Neutrophil (primary cell): ENCODE measurements around the gene AMD1.
"Not testable (repeated sequence)": the region's sequence is repeated elsewhere in the genome, so short reads cannot be mapped to it uniquely, and the experiment has no call there.

Experiments
- H3K27ac ChIP-seq: fragments of 200-600 bp; sonication (generic); 2 replicates; pipeline ENCODE4 v1.5.1; 2016; ENCODE audit warnings: mild to moderate bottlenecking, moderate library complexity
- H3K27me3 ChIP-seq: fragments of 200-600 bp; sonication (generic); 2 replicates; pipeline ENCODE4 v1.6.0; 2016; ENCODE audit warnings: mild to moderate bottlenecking
- H3K36me3 ChIP-seq: fragments of 200-600 bp; sonication (generic); 2 replicates; pipeline ENCODE4 v1.5.1; 2017
- H3K4me1 ChIP-seq, 2 experiments: fragments of 200-600 bp in 1 of 2; sonication (generic) in 1 of 2; 1 replicate in 1 of 2; 2 replicates in 1 of 2; pipeline versions ENCODE4 v1.5.1 to v1.6.1; 2013 to 2016; ENCODE audit warnings: low read depth in 1 of 2, low read length in 1 of 2, mild to moderate bottlenecking in 1 of 2, moderate library complexity in 1 of 2; ENCODE audit not compliant: control insufficient read depth in 1 of 2, insufficient read depth in 1 of 2
- H3K4me3 ChIP-seq, 2 experiments: fragments of 200-600 bp in 1 of 2; sonication (generic) in 1 of 2; 1 replicate in 1 of 2; 2 replicates in 1 of 2; pipeline ENCODE4 v1.5.1; 2013 to 2016; ENCODE audit warnings: low read depth in 1 of 2, low read length in 1 of 2, mild to moderate bottlenecking in 1 of 2, moderate library complexity in 1 of 2
- H3K9me3 ChIP-seq: fragments of 200-600 bp; sonication (generic); 2 replicates; pipeline ENCODE4 v1.5.1; 2016
- TF ChIP-seq, protein P1 (sequence below): fragments of 200-600 bp; sonication (generic); IDR thresholded peaks from 2 replicates; pipeline ENCODE4 v1.5.1; 2016; ENCODE audit warnings: antibody characterized with exemption

The AMD1 gene

DNA sequence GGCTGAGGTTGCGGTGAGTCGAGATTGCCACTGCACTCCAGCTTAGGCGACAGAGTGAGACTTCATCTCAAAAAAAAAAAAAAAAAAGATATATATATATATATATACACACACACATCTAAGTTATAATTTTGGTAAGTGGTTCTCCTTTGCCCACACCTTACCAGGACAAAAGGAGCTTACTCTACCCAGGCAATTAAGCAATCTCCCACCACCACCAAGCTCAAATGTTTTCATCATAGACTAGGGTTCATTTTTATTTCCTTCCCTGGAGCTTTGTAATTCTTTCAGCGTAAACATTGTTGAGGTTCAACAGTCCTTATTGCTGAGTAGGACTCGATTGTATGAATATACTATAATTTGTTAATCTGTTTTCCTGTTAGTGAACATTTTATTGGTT is 23.5 kb downstream of the AMD1 start:
- peaks cover 55% of the 10 kb centered on the region for H3K36me3 ChIP-seq
- TF ChIP-seq, protein P1, sequence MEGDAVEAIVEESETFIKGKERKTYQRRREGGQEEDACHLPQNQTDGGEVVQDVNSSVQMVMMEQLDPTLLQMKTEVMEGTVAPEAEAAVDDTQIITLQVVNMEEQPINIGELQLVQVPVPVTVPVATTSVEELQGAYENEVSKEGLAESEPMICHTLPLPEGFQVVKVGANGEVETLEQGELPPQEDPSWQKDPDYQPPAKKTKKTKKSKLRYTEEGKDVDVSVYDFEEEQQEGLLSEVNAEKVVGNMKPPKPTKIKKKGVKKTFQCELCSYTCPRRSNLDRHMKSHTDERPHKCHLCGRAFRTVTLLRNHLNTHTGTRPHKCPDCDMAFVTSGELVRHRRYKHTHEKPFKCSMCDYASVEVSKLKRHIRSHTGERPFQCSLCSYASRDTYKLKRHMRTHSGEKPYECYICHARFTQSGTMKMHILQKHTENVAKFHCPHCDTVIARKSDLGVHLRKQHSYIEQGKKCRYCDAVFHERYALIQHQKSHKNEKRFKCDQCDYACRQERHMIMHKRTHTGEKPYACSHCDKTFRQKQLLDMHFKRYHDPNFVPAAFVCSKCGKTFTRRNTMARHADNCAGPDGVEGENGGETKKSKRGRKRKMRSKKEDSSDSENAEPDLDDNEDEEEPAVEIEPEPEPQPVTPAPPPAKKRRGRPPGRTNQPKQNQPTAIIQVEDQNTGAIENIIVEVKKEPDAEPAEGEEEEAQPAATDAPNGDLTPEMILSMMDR = no peak
- peak overlapping the region; percentile 58 for H3K27ac ChIP-seq

DNA sequence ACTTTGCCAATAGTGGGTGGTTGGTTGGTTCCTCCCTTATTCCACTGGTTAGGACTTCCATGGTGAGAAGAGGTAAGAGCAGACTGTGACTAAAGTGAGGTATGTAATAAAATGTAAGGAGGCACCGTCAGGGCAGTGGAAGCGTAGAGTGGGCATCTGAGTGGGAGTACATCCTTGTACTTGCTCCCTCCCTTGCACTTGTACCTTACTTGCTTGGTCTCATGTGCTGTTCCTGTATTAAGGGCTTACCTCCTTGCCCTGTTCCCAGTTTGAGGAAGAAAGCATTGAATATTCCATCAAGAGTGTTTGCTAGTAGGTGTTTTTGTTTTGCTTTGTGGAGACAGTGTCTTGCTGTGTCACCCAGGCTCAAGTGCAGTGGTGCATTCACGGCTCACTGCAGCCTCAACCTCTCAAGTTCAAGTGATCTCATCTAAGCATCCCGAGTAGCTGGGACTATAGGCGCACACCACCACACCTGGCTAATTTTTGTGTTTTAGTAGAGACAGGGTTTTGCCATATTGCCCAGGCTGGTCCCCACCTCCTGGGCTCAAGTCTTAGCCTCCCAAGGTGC is 25.5 kb downstream of the AMD1 start:
- TF ChIP-seq, protein P1 = no peak
- peaks cover 35% of the 10 kb centered on the region for H3K36me3 ChIP-seq
- no peaks in the 10 kb centered on the region for H3K9me3 ChIP-seq
- no peak overlapping the region for H3K27ac ChIP-seq
- no peaks in the 10 kb centered on the region for H3K27me3 ChIP-seq
- no peaks in the 10 kb centered on the region for H3K4me1 ChIP-seq
- no peak overlapping the region for H3K4me3 ChIP-seq

More for the DNA sequence above, 23.5 kb downstream of the AMD1 start:
- Histone ChIP-seq H3K4me3 (no peak overlapping the region), H3K4me1 (no peaks in the 10 kb centered on the region), H3K27me3 (no peaks in the 10 kb centered on the region), H3K9me3 (no peaks in the 10 kb centered on the region)

DNA sequence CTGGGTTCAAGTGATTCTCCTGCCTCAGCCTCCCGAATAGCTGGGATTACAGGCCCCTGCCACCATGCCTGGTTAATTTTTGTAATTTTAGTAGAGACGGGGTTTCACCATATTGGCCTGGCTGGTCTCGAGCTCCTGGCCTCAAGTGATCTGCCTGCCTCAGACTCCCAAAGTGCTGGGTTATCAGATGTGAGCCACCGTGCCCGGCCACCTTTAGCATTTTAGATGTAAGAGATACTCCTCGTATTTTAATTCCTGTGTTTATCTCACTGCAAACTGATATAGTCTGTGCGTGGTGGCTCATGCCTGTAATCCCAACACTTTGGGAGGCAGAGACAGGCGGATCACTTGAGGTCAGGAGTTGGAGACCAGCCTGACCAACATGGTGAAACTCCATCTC is 27.0 kb downstream of the AMD1 start:
- H3K27me3 ChIP-seq, H3K27ac ChIP-seq, H3K9me3 ChIP-seq, H3K4me3 ChIP-seq, H3K4me1 ChIP-seq: not testable (repeated sequence)
- peaks cover 20% of the 10 kb centered on the region for H3K36me3 ChIP-seq

DNA sequence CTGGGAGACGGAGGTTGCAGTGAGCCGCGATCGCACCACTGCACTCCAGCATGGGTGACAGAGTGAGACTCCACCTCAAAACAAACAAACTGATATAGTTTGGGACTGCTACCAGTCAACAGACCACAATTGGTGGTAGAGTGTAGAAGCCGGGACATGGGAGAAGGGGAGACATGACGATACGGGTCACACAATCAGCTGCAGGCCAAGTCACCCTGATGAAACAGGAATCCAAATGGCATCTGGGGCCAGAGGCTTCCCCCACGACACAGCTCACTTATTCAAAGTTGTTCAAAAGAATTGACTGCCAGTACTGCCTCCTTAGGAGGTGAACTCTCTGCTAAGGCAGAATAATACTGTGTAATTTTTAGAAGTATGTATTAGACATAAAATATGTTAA is 27.5 kb downstream of the AMD1 start:
- TF ChIP-seq, protein P1 = no peak
- peaks cover 15% of the 10 kb centered on the region for H3K36me3 ChIP-seq
- no peaks in the 10 kb centered on the region for H3K27me3 ChIP-seq
- no peak overlapping the region for H3K4me3 ChIP-seq
- H3K4me1 ChIP-seq = no peaks in the 10 kb centered on the region
- no peaks in the 10 kb centered on the region for H3K9me3 ChIP-seq
- no peak overlapping the region for H3K27ac ChIP-seq

DNA sequence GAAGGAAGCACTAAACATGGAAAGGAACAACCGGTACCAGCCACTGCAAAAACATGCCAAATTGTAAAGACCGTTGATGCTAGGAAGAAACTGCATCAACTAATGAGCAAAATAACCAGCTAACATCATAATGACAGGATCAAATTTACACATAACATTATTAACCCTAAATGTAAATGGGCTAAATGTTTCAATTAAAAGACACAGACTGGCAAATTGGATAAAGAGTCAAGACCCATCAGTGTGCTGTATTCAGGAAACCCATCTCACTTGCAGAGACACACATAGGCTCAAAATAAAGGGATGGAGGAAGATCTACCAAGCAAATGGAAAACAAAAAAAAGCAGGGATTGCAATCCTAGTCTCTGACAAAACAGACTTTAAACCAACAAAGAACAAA is 31.7 kb downstream of the AMD1 start:
- not testable (repeated sequence) for H3K27me3 ChIP-seq, H3K4me3 ChIP-seq, H3K36me3 ChIP-seq, H3K27ac ChIP-seq, H3K9me3 ChIP-seq, H3K4me1 ChIP-seq

DNA sequence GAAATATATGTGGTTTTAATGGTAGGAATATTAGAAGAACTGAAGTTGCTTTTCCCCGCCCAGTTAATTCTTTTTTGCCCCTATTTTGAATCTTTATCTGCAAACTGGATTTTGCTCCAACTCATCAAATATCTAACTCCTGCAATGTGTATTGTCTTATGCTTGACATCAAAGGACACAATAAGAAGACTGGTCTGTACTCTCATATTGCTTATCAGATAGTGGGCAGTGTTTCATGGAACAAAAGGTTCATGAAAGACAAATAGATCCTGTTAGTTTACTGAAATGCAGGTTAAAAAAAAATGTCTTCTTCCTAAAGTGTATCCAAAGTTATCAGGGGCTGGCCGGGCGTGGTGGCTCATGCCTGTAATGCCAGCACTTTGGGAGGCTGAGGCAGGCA is 56.2 kb downstream of the AMD1 start:
- Histone ChIP-seq H3K27me3 (no peaks in the 10 kb centered on the region), H3K9me3 (no peaks in the 10 kb centered on the region), H3K36me3 (no peaks in the 10 kb centered on the region), H3K27ac (no peak overlapping the region), H3K4me3 (no peak overlapping the region), H3K4me1 (peaks cover 16 to 17% of the 10 kb centered on the region in 2 experiments)
- TF ChIP-seq, protein P1 = no peak

DNA sequence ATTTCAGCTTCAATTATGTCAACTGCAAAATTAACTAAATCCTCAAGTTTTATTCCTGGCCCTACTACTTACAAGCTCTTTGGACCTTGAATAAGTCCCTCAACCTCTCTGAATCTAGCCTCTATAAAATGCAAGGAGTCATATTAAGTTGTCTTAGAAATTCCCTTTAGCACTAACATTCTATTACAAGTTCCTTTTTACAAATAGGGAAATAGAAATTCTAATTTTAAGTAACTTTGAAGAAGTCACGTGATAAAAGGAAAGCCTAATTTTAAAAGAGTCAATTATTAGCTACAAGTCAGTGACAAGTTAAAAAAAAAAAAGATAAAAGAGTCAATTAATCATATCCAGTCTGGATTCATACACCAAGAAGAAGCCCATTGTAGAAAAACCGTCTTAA is 59.3 kb downstream of the AMD1 start:
- Histone ChIP-seq H3K27ac (no peak overlapping the region), H3K36me3 (no peaks in the 10 kb centered on the region), H3K27me3 (no peaks in the 10 kb centered on the region), H3K4me1 (peaks cover 16% of the 10 kb centered on the region in 2 experiments), H3K4me3 (no peak overlapping the region), H3K9me3 (no peaks in the 10 kb centered on the region)
- TF ChIP-seq, protein P1 = no peak
